ENCODE data around the gene CMTM7.

The CMTM7 gene

DNA sequence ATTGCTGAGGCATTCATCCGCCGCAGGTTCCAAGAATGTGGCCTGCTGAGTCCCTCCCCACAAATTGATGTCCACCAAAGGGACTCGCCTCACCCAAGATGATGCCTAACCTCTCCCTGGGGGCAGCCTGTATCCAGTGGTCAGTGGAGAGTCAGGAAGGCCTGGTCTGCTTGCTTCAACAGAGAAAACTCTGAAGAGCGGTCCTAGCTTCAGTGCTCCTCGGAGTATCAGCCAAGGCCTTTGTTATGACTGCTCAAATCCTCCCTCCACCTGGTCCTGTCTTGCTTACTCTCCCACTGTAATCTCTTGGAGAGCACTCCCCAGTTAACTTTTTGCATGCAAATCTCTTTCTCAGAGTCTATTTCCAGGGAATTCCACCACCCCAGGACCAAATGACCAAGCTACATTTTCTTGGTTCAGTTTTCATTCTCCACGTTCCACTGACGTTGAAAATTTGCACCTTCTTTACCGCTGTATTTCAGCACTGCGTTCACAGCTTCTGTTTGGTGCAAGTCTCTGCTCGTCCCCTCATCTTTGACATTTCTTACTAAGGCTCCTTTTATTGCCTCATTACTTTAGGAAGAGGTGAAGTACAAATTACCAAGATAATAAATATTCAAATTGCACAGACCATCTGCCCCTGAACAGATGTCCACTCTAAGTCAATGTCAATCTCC, 22.3 kb downstream of the CMTM7 start:
- no peak for DNase-seq (ENCODE audit: low read depth in 2 of 2)

DNA sequence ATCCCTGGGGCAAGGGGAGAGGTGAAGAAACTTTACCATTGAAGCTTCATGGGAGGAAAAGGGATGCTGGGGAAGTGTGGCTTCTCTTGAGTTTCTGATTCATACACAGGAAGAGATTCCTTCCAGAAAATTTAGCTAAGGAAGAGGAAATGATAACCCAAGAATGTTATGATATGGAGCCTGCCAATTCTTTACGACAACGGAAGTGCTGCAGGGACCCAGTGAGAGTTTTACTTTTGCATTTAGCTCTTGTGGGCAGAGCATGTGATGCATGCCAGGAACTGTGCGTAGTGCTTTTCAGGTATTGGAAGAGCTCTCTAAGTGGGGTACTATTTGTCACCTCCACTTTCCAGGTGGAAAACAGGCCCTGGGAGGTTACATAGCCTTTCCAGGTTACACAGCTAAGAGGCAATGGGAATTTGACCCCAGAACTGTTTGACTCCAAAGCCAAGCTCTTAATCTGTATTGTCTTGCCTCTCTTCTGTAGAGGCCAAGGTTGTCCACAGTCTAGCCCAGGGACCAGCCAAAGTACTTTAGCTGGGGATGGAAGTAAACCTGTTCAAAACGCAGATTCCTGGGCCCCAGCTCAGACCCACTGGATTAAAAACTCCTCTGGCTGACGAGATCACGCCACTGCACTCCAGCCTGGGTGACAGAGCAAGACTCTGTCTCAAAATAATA, 23.0 kb downstream of the CMTM7 start:
- no peak for DNase-seq (ENCODE audit: low read depth in 2 of 2)

DNA sequence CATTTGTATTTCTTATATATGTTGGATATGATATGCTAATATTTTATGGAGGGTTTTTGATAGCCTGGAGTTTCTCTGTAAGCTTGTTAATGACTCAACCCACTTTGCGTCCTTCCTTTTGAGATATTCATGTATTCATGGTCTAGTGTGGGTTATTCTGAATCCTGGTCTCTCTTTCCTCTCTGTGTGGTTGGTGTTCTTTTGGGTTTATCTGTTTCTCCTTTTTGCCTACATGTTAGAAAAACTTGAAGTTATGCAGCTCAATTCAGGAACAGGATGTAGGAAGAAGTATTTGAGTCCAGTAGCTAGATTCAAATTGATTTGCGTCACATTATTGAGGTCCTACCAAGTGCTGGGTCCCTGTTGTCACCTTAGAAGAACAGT, 28.1 kb downstream of the CMTM7 start:
- no peak for DNase-seq (ENCODE audit: low read depth in 2 of 2)

DNA sequence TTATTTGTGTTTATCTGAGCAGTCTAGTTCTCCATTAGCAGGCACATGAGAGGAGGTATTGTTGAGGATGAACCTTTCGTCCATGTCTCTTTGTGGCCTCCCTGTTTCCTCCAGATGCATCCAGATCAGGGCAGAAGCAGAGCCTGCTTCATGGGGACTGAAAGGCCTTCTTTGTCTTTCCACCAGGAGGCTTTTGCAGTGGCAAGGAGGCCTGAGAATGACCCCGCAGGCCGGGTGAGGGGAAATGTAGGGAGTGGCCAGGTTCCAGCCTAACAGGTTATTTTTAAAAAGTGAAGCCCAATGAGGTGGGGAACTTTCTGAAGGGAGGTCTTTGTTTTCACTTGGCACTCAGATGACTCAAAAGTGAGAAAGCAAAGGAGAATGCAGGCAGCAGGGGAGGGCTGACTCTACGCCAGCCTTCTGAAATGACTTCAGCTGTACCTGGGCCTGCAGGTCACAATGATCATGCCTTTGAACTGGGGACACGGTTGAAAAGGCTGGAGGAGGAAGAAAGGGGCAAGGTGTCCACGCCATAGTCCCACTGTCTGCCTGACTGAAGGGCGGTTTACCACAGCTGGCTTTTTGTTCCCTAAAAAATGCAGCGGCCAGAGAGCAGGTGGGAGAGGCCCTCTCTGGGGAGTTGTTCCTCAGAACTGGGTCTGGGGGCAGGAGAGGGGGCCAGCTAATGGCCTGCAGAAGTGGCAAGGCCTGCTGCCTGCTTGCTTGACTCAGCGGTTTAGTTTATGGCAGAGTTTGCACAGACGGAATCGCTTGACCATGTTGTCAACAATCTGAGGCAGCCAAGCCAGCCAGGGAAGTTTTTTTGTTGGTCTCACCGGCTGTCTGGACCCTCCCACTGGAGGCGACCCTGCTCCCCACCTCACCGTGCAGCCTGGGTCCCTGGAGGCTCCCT, 28.7 kb downstream of the CMTM7 start:
- no peak for DNase-seq (ENCODE audit: low read depth in 2 of 2)

DNA sequence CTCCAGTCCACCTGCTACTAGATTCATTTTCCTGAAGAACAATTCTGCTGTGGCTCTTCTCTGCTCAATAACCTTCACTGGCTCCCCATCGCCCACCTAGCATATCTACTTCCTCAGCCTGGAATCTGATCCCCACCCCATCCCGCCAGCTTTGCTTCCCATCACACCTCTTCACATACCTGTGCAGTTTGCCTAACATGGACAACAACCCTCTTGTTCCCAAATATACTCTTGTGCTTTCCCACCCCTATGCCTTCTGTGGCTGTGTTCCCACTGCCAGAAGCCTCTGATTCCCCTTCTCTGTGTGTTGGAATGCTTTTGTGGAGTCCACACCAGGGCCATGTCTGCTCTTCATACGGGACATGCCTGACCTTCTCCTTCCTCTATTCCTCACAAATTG, 29.5 kb downstream of the CMTM7 start:
- no peak for DNase-seq (ENCODE audit: low read depth in 2 of 2)

DNA sequence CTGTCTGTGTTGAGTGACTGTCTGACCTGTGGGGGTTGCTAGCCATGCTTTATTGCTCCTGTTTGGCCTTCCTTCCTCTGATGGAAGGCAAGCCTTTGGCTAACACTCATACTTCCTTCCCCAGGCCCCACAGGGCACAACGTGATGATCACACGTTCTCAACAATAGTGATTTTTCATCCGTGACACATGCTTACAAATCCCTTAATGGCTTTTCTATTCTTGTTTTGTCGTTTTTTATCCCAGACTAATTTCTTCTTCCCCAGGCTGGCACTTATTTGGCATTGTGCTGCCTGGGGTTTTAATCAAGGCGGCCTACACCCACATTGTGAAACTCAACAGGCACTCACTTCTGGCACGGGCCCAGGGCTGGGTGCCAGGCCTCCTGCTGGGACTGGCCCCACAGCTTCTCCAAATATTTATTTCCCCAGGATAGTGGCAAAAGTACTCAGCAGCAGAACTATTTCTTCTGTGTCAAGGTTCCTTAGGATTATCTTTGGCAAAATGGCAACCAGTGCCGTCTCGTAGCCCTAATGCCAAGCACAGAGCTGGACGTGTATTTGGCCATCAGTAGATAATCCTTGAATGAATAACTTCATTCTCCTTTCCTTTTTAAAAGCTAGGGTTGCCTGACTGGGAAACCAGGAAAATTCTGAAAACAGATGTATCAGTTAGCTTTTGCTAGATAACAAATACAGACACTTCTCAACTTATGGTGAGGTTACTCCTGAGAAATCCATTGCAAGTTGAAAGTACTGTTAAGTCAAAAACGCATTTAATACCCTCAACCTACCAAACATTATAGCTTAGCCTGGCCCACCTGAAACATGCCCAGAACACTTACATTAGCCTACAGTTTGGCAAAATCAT, 30.6 kb downstream of the CMTM7 start:
- DNase-seq (ENCODE audit: low read depth in 2 of 2): no peak

DNA sequence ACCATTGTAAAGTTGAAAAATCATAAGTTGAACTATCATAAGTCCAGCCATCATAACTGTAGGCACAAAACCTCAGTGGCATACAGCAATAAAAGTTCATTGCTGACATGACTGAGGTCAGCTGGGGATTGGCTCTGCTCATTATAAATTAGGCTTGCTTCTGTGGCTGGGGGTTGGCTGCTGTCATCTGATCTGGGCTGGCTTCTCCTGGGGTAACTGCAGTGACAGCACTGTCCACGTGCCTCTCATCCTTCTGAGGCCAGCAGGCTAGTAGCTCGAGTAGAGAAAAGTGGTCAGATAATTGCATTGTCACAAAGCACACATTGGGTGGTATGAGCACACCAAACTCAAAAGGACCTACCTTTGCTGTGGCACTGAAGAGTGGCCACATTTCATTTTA, 31.3 kb downstream of the CMTM7 start:
- no peak for DNase-seq (ENCODE audit: low read depth in 2 of 2)

DNA sequence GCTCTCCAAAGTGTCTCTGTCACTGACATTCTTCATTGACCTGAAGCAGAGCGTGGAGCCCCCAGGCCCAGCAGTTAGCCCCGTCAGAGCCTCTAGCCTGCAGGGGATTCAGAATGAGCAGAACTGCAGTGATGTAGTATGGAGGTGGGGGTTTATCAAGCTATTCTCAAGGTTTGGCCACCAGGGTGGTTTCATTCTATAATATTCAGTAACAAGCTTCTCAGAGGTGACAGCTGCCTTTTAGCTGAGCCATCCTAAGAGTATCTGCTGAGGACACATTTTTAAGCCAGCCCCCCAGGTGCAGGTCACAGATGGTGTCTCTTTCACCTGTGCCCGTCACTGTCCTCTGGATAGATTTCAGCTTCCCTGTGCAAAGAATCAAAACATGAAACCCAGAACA, 31.9 kb downstream of the CMTM7 start:
- DNase-seq (ENCODE audit: low read depth in 2 of 2): no peak

DNA sequence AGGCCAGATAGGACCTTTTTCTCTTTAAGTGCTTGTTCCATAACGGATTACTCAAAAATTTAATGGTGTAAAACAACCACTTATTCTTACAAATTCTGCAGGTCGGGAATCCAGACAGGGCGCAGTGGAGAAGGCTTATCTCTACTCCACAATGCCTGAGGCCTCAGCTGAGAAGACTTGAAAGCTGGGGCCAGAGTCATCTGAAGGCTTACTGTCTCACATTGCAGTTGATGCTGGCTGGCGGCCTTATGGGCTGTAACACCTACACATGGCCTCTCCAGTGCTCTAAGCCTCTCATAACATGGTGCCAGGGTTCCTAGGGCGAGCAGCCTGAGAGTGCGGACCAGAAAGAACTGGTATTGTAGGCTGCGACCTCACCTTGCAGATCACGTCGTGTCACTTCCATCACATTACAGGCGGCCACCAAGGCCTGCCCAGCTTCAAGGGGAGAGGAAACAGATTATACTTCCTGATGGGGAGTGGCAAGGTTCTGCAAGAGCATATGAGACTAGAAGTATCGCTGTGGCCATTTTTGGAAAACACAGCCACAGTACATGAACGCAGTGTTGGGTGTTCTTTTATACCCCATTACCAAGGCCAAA, 32.4 kb downstream of the CMTM7 start:
- DNase-seq (ENCODE audit: low read depth in 2 of 2): no peak

DNA sequence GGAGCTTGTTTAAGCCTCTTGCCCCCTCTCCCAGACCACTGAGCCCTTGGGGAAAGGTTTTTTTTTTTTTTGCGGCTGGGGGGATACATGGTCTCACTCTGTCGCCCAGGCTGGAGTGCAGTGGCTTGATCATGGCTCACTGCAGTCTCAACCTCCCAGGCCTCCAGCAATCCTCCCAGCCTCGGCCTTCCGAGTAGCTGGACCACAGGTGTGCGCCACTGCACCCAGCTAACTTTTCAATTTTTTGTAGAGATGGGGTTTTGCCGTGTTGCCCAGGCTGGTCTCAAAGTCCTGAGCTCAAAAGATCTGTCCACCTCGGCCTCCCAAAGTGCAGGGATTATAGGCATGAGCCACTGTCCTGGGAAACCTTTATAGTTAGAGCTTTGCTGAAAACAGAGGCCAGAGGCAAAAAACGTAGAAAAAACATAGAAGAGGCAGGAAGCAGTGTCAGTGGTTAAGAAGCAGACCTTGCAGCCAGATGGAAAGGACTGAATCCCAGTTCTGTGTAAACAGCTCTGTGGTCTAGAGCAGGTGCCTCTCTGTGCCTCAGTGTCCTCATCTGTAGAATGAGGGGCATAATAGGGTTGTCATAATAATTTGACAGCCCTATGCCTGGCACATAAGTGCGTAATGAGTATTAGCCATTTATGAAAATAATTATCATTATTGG, 33.1 kb downstream of the CMTM7 start:
- DNase-seq (ENCODE audit: low read depth in 2 of 2): no peak

DNA sequence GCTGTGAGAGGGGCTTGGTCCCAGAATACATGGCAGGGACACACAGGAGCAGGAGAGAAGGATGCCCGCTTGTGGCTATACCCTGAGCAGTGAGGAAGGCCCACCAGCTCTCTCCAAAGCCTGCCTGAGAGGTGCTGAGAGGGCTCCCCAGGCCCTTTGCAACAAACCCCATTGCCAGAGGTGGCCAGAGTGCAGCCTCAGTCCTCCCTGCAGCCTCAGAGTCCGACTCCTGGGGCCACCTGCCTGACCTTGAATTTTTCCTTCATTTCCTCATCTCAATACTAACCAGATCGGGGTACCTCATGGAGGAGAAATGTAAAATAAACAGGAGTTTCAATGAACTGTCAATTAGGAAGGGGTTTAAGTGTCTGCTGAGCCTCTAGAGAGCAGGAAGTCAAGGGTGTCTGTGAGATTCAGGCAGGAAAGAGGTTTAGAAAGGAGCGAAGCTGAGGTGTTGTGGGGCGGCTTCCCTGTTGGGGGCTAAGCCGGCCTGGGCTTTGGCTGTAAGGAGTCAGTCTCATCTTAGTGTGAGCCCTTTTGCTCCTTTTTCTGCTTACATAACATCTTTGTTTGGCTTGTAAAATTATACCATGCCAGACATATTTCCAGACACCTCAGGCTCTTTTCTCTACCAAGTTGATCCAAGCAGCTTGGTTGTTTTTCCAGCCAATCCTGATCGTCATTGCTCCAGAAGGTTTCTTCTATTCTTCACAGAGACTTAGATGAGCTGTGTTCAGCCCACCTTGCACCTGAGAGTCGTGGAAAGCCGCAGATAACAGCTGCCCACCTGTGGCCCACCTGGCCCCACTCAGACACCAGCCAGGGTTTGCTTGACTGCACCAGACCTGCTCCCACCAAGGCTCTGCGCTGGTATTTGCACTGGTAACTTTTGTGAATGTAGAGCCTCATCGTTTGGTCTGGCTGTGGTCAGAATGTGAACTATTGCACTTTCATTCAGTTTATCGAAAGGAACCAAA, 36.7 kb downstream of the CMTM7 start:
- DNase-seq (ENCODE audit: low read depth in 2 of 2): no peak

DNA sequence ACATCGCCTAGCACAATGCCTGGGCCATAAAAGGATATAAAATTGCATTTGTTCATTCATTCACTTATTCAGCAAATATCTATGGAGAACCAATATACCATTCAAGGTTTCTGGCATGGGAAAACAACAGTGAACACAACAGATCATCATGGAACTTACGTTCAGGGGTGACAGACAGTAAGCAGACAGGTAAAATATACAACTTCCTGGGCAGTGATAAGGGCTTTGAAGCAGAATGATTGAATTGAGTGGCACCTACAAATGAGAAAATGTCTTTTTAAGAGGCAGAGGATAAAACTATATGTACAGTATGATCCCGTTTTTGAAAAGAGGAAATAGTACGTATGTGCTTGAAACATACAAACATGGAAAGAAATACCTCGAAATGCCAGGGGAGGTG, 39.2 kb downstream of the CMTM7 start:
- no peak for DNase-seq (ENCODE audit: low read depth in 2 of 2)

DNA sequence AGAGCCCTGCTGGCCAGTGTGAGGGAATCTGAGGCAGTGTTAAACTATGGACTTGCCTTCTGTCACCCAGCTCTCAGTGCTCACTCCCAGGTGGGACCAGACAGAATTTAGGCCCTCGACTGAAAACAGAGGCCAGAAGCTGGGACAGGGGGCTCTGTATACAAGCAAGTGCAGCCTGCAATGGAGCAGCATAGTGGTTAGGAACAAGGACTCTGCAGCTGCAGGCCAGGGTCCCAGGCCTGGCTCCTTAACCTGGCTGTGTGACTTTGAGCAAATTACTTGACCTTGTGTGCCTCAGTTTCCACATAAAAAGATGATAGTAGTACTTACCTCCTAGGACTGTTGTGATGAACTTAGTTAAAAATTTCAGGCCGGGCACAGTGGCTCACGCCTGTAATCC, 39.8 kb downstream of the CMTM7 start:
- DNase-seq (ENCODE audit: low read depth in 2 of 2): no peak

DNA sequence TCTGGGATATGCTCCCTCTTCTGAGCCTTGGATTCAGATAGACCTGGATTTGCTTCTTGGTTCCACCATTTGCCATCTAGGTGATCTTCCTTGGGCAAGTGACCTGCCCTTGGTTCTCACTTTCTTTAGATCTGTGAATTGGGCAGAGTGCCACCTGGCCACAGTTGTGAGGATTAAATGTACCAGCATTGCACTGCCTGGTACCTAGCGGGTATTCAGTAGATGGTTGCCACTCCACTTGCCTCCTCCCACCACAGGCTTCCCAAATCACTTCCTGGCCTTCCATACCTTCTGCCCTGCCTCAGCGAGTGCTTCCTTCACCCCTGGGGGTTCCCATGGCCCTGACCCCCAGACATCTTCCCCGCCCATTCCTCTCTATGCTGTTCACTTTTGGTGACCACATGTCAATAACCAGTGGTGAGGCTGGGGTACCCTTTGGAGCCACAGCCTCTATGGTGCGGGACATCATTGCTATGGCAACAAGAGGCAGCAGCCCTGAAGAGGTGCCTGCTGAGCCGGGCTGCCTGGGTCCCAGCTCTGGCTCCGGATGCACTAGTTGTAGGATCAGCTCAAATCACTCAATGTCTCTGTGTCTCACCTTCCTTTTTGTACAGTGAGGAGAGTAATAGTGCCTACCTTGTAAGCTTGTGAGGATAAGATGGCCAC, 40.5 kb downstream of the CMTM7 start:
- no peak for DNase-seq (ENCODE audit: low read depth in 2 of 2)

DNA sequence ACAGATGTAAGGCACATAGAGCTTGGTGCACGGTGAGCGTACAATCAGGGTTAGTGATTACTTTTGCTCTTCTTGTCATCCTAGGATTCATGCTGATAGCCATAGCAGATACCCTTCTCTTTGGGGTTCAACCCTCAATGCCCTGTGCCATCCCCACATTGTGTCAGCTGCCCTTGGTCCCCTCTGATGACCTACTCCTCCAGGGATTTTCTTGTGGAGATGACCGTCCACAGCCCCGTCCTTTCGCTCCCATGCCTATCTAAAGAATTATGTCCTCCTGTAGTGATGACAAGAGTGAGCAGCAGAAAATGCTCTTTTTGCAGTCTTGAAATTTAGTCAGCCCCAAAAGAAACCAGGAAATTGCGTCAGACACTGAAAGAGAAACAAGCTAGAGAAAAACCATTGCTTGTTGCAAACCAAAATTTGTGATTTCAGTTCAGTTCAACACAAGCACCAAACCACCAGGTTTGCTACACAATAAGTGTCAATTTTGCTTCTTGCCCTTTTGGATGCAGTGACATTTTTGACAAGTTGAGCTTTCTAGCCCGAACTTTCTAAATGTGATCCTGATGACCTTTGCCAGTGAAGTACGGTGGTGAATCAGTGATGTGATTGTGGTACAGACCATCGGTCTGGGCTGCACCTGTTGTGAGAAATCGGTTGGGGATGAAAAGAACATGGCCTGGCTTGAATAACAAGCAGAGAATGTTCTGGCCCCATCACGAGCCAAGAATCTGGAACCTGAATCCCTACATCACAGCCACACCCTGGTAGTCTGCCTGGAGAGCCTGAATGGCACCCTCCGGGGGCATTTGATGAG, 41.3 kb downstream of the CMTM7 start:
- no peak for DNase-seq (ENCODE audit: low read depth in 2 of 2)

DNA sequence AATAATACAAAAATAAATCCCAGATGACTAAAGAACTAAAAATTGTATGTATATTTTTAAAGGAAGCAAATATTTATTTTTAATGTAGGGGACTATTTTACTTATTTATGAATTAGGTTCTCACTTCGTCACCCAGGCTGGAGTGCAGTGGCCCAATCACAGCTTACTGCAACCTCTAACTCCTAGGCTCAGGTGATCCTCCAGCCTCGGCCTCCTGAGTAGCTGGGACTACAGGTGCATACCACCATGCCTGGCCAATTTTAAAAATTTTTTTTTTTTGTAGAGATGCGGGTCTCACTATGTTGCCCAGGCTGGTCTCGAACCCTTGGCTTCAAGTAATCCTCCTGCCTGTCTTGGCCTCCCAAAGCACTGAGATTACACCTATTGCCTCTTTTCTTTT, 42.6 kb downstream of the CMTM7 start:
- DNase-seq (ENCODE audit: low read depth in 2 of 2): no peak

DNA sequence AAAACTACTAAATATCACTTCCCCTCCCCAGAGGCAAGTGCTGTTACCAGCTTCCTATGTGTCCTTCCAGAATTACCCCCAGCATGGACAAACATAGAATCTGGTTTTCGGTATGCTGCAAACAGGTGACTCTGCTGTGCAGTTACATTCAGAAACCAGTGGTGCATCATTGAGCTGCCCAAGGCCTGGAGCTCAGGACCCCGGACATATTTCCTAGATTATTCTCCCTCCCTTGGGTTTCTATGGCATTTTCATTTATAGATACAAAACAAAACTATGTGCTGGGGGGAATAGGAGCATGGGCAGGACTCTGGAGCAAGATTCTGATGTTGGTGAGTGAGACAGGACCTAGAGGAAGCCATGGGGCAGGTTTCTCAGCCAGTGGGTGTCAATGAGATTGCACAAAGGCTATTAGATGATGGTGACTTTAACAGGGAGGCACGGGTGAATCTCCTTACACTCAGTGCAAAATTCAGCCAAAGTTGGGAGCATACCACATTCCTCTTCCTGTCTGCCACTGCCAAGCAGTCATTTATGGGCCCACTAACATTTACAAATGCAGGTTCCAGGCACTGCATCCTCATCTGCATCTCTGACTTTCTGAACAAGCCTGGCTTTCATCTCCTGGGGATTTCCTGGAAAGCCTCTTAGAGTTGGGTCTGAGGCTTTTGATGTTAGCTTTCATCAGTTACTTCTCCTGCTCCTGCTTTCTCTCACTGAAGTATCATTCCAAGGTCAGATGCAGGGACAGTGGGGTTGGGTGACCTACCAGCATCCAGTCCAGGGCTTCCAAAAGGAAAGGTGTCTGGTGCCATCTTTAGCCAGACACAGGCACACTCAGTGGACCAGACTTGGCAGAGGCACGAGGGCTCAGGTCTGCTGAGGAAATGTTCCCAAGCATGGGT, 44.5 kb downstream of the CMTM7 start:
- DNase-seq (ENCODE audit: low read depth in 2 of 2): no peak

Data from activated CD4-positive, alpha-beta T cell treated with anti-CD3 and anti-CD28 coated beads for 24 hours (primary cell).